HG03175 (cell line): ENCODE measurements around the gene FRAS1.
"Not testable (repeated sequence)": the region's sequence is repeated elsewhere in the genome, so short reads cannot be mapped to it uniquely, and the experiment has no call there.

Source experiments
- ATAC-seq: cut with Tn5 transposase; IDR thresholded peaks from one replicate; pipeline ENCODE4 v1.9.1; 2021; ENCODE audit warnings: mild to moderate bottlenecking, moderate library complexity; ENCODE audit not compliant: unreplicated experiment

The FRAS1 gene

GRCh38 chr4:78268597-78268996, 211.5 kb downstream of the FRAS1 start:
- no peak for ATAC-seq

- not testable (repeated sequence) for ATAC-seq
These were observed 218.3 kb downstream of the FRAS1 start for GRCh38 chr4:78275450-78275849.

- no peak for ATAC-seq
These were observed 229.2 kb downstream of the FRAS1 start for GRCh38 chr4:78286281-78286680.

GRCh38 chr4:78288327-78288726, 231.2 kb downstream of the FRAS1 start:
- ATAC-seq = no peak

- no peak for ATAC-seq
These were observed 234.2 kb downstream of the FRAS1 start for GRCh38 chr4:78291277-78291676.

- ATAC-seq = no peak
These were observed 235.2 kb downstream of the FRAS1 start for GRCh38 chr4:78292341-78292740.

- no peak for ATAC-seq
These were observed 235.7 kb downstream of the FRAS1 start for GRCh38 chr4:78292856-78293255.

GRCh38 chr4:78293348-78293747, 236.2 kb downstream of the FRAS1 start:
- ATAC-seq = no peak

- no peak for ATAC-seq
These were observed 236.7 kb downstream of the FRAS1 start for GRCh38 chr4:78293821-78294301.

GRCh38 chr4:78296261-78296660, 239.1 kb downstream of the FRAS1 start:
- ATAC-seq = no peak

GRCh38 chr4:78297116-78297800, 240.1 kb downstream of the FRAS1 start:
- ATAC-seq = peak; percentile 56

- no peak for ATAC-seq
These were observed 241.5 kb downstream of the FRAS1 start for GRCh38 chr4:78298618-78299017.

- ATAC-seq = peak; percentile 62
These were observed 242.4 kb downstream of the FRAS1 start for GRCh38 chr4:78299565-78299972.

GRCh38 chr4:78307263-78307662, 250.1 kb downstream of the FRAS1 start:
- ATAC-seq = not testable (repeated sequence)

GRCh38 chr4:78308517-78308916, 251.4 kb downstream of the FRAS1 start:
- no peak for ATAC-seq

- ATAC-seq = no peak
These were observed 252.2 kb downstream of the FRAS1 start for GRCh38 chr4:78309352-78309751.

GRCh38 chr4:78310007-78310739, 253.1 kb downstream of the FRAS1 start:
- ATAC-seq = no peak

GRCh38 chr4:78310740-78311115, 253.6 kb downstream of the FRAS1 start:
- no peak for ATAC-seq

GRCh38 chr4:78311306-78311705, 254.2 kb downstream of the FRAS1 start:
- ATAC-seq = no peak

GRCh38 chr4:78312989-78313753, 256.0 kb downstream of the FRAS1 start:
- no peak for ATAC-seq

GRCh38 chr4:78313754-78314120, 256.6 kb downstream of the FRAS1 start:
- ATAC-seq = no peak

- ATAC-seq = no peak
These were observed 261.0 kb downstream of the FRAS1 start for GRCh38 chr4:78318126-78318525.
